K562 (cell line): ENCODE results near the gene FXYD4. TPM values are rescaled to one million over a fixed set of nuclear protein-coding genes. Genes with fewer than 3 reads are reported as not detected.

Experiments used
- ATAC-seq: fragments of 200-7000 bp; cut with Tn5 transposase; 3 replicates; pipeline ENCODE4 v1.9.1; 2020; ENCODE audit warnings: moderate library complexity
- BruUV-seq: library from RNA; stranded (reverse); fragments of 400-500 nt; replicated peaks from 2 replicates; lab custom pipeline; 2021; lab: Mats Ljungman, UMichigan
- CTCF ChIA-PET: fragments of 300-600 bp; formaldehyde crosslinking; extraction: SDS; loops from one replicate; lab custom pipeline; 2021; ENCODE audit warnings: low intra/inter-chr PET ratio; lab: Yijun Ruan, JAX
- POLR2A ChIA-PET: fragments of 300-600, 350-650 bp; sonication (Branson Sonifier 250); formaldehyde crosslinking; extraction: SDS; loops from one replicate; lab custom pipeline; 2021; ENCODE audit warnings: antibody characterized with exemption, inconsistent platforms; lab: Yijun Ruan, JAX
- DNase-seq, 4 experiments: peaks; one replicate each; pipeline versions ENCODE4 v3.0.0 to v3.0.0-alpha.2; 2011 to 2018; ENCODE audit warnings: low spot score in 3 of 4, mixed read lengths in 3 of 4; ENCODE audit errors: extremely low read depth in 1 of 4
- FAIRE-seq: peaks from 2 replicates; lab custom pipeline; 2011; peaks lifted over from hg19 to GRCh38; lab: Jason Lieb, UNC
- H2AFZ ChIP-seq: 2 replicates; pipeline ENCODE4 v1.6.0; 2011; ENCODE audit warnings: low read depth, low read length, control low read depth, inconsistent platforms
- H3K27ac ChIP-seq: fragments of 200-600 bp; 3 replicates; pipeline ENCODE4 v1.8.0; 2011; ENCODE audit warnings: low read depth, mild to moderate bottlenecking, control low read depth, inconsistent platforms, low read length, moderate library complexity, mixed read lengths; ENCODE audit errors: extremely low read depth
- H3K27me3 ChIP-seq, 2 experiments: fragments of 300-600 bp in 1 of 2; 2 replicates in 1 of 2; 3 replicates in 1 of 2; pipeline versions ENCODE4 v1.6.0 to v1.8.0; 2011; ENCODE audit warnings: inconsistent platforms in 2 of 2, low read length in 2 of 2, mild to moderate bottlenecking in 1 of 2, mixed read lengths in 1 of 2, moderate library complexity in 1 of 2; ENCODE audit not compliant: control insufficient read depth in 2 of 2, insufficient read depth in 2 of 2
- H3K36me3 ChIP-seq: fragments of 300-600 bp; 3 replicates; pipeline ENCODE4 v1.8.0; 2011; ENCODE audit warnings: mild to moderate bottlenecking, low read length, inconsistent platforms; ENCODE audit not compliant: control insufficient read depth, insufficient read depth
- H3K4me1 ChIP-seq, 2 experiments: fragments of 200-600 bp in 1 of 2; replicated peaks in 1 of 2; 2 replicates in 1 of 2; 3 replicates in 1 of 2; pipeline versions ENCODE4 v1.5.1 to v1.8.0; 2011; ENCODE audit warnings: inconsistent platforms in 2 of 2, low read length in 2 of 2, mild to moderate bottlenecking in 1 of 2, mixed read lengths in 1 of 2, moderate library complexity in 1 of 2; ENCODE audit not compliant: control insufficient read depth in 2 of 2, insufficient read depth in 2 of 2
- H3K4me2 ChIP-seq: 2 replicates; pipeline ENCODE4 v1.6.1; 2011; ENCODE audit warnings: low read length, control low read depth, inconsistent platforms, mixed read lengths; ENCODE audit not compliant: insufficient read depth
- H3K4me3 ChIP-seq: fragments of 200-600 bp; sonication (generic), shearing (Covaris generic); 2 replicates; pipeline ENCODE4 v1.5.1; 2016; ENCODE audit warnings: control low read depth, inconsistent platforms
- H3K79me2 ChIP-seq: fragments of 200-600 bp; 3 replicates; pipeline ENCODE4 v1.8.0; 2011; ENCODE audit warnings: low read length, inconsistent platforms; ENCODE audit not compliant: control insufficient read depth, insufficient read depth
- H3K9ac ChIP-seq, 2 experiments: 2 replicates each; pipeline versions ENCODE4 v1.6.0 to v1.6.1; 2011; ENCODE audit warnings: low read depth in 2 of 2, low read length in 2 of 2, control low read depth in 1 of 2, inconsistent platforms in 1 of 2, mild to moderate bottlenecking in 1 of 2, mixed read lengths in 1 of 2; ENCODE audit not compliant: insufficient read depth in 1 of 2
- H3K9me1 ChIP-seq: one replicate; pipeline ENCODE4 v1.6.0; 2011; ENCODE audit warnings: inconsistent platforms, mild to moderate bottlenecking, low read length, moderate library complexity; ENCODE audit not compliant: control insufficient read depth, insufficient read depth
- H3K9me3 ChIP-seq: replicated peaks from 2 replicates; pipeline ENCODE4 v1.5.1; 2011; ENCODE audit warnings: low read depth, low read length, inconsistent platforms; ENCODE audit not compliant: control insufficient read depth, insufficient read depth
- H4K20me1 ChIP-seq: replicated peaks from 2 replicates; pipeline ENCODE4 v1.6.1; 2011; ENCODE audit warnings: low read length, inconsistent platforms, mixed read lengths; ENCODE audit not compliant: control insufficient read depth, insufficient read depth
- CCNT2 ChIP-seq: IDR thresholded peaks from 2 replicates; pipeline ENCODE4 v1.6.1; 2011; ENCODE audit warnings: borderline replicate concordance, low read depth, mild to moderate bottlenecking, moderate library complexity, mixed read lengths, low read length; ENCODE audit not compliant: insufficient read length; ENCODE audit errors: extremely low read depth
- DLX4 ChIP-seq: fragments of 250-450 bp; sonication (Bioruptor Pico); IDR thresholded peaks from 2 replicates; pipeline ENCODE4 v1.6.1; 2021; ENCODE audit warnings: mild to moderate bottlenecking
- EGR1 ChIP-seq: fragments of 450-650 bp; conservative IDR thresholded peaks from 2 replicates; pipeline ENCODE4 v1.6.1; 2017; ENCODE audit warnings: mild to moderate bottlenecking
- FIP1L1 ChIP-seq: fragments of 200-400 bp; formaldehyde crosslinking; IDR thresholded peaks from 2 replicates; pipeline ENCODE4 v1.6.1; 2018; ENCODE audit warnings: mild to moderate bottlenecking, low read depth, low read length; ENCODE audit not compliant: poor library complexity, severe bottlenecking
- HNRNPK ChIP-seq: fragments of 200-400 bp; formaldehyde crosslinking; IDR thresholded peaks from one replicate; pipeline ENCODE4 v1.6.1; 2018; ENCODE audit warnings: mild to moderate bottlenecking, low read depth, low read length; ENCODE audit not compliant: poor library complexity, severe bottlenecking
- ILF3 ChIP-seq: fragments of 450-650 bp; IDR thresholded peaks from 2 replicates; pipeline ENCODE4 v1.6.1; 2018; ENCODE audit warnings: antibody characterized with exemption, mild to moderate bottlenecking, moderate library complexity, borderline replicate concordance
- KDM5B ChIP-seq: fragments of 200-600 bp; sonication (generic); IDR thresholded peaks from 2 replicates; pipeline ENCODE4 v1.6.1; 2012; ENCODE audit warnings: low read depth, mild to moderate bottlenecking, moderate library complexity, low read length, control low read depth, inconsistent platforms; ENCODE audit not compliant: insufficient replicate concordance
- MEIS2 ChIP-seq: fragments of 450-650 bp; IDR thresholded peaks from 2 replicates; pipeline ENCODE4 v1.6.1; 2014; ENCODE audit warnings: mild to moderate bottlenecking; ENCODE audit not compliant: partially characterized antibody
- NBN ChIP-seq: fragments of 450-650 bp; IDR thresholded peaks from 2 replicates; pipeline ENCODE4 v1.6.1; 2016; ENCODE audit warnings: low read depth, mild to moderate bottlenecking
- NRF1 ChIP-seq, 2 experiments: fragments of 450-650 bp; IDR thresholded peaks in 1 of 2; conservative IDR thresholded peaks in 1 of 2; 2 replicates each; pipeline ENCODE4 v1.6.1; 2014; ENCODE audit warnings: mild to moderate bottlenecking in 2 of 2
- POU5F1 ChIP-seq: fragments of 150-350 bp; IDR thresholded peaks from 2 replicates; pipeline ENCODE4 v1.6.1; 2014; ENCODE audit warnings: borderline replicate concordance, low read length, low read depth, mild to moderate bottlenecking; ENCODE audit not compliant: partially characterized antibody
- RAD21 ChIP-seq, 2 experiments: fragments of 250-450 bp in 1 of 2; fragments of 450-650 bp in 1 of 2; sonication (Bioruptor Pico) in 1 of 2; formaldehyde crosslinking in 1 of 2; IDR thresholded peaks in 1 of 2; conservative IDR thresholded peaks in 1 of 2; 2 replicates each; pipeline versions ENCODE4 v1.4.0 to v1.8.0; 2020 to 2022; ENCODE audit warnings: mild to moderate bottlenecking in 2 of 2, moderate library complexity in 1 of 2
- SIN3A ChIP-seq, 2 experiments: fragments of 150-350 bp in 1 of 2; IDR thresholded peaks; 2 replicates each; pipeline ENCODE4 v1.6.1; 2011 to 2016; ENCODE audit warnings: borderline replicate concordance in 2 of 2, low read depth in 2 of 2, low read length in 2 of 2, mild to moderate bottlenecking in 2 of 2, moderate library complexity in 2 of 2; ENCODE audit not compliant: control insufficient read depth in 1 of 2
- ZBTB12 ChIP-seq: fragments of 250-450 bp; sonication (Bioruptor Pico); IDR thresholded peaks from 2 replicates; pipeline ENCODE4 v1.4.0; 2020
- ZBTB9 ChIP-seq: fragments of 450-650 bp; formaldehyde crosslinking; IDR thresholded peaks from 2 replicates; pipeline ENCODE4 v1.4.0; 2020; ENCODE audit warnings: mild to moderate bottlenecking, moderate library complexity
- ZKSCAN1 ChIP-seq: fragments of 150-350 bp; IDR thresholded peaks from 2 replicates; pipeline ENCODE4 v1.6.1; 2016; ENCODE audit warnings: low read depth, low read length
- WGBS: fragments of 100-300 bp; shearing (Covaris generic); methylation state at CpG from one replicate; pipeline ENCODE4 v1.1.6; 2016; ENCODE audit warnings: low coverage, mixed read lengths; ENCODE audit not compliant: insufficient coverage; ENCODE audit errors: missing lambda C conversion rate; 5-methylcytosine and 5-hydroxymethylcytosine counted together
- in situ Hi-C: fragments of 300-500 bp; cut with MboI; formaldehyde crosslinking; loops from 4 replicates; pipeline ENCODE4 v1.15.0; 2018; ENCODE audit warnings: inconsistent platforms, mixed read lengths
- intact Hi-C: fragments of 100-400 bp; cut with micrococcal nuclease; formaldehyde crosslinking; loops from 2 replicates; pipeline ENCODE4 v1.14.2; 2022
- polyA plus RNA-seq, 8 experiments: library from polyadenylated mRNA; depleted of rRNA in 4 of 8; stranded (reverse) in 5 of 8; unstranded in 3 of 8; fragments of >200 nt; fragmentation: Nextera tagmentation in 2 of 8; fragmentation: Illumina TruSeq in 1 of 8; extraction: Ambion mirVana in 2 of 8; extraction: Trizol in 1 of 8; gene quantifications; 2 replicates each; pipeline versions ENCODE4 v1.2.1 to v1.2.3, GENCODE V29; 2011 to 2014; ENCODE audit warnings: inconsistent platforms in 1 of 8, missing spikeins in 1 of 8
- total RNA-seq, 7 experiments: library from RNA; depleted of rRNA in 6 of 7; stranded (reverse); fragments of >200 nt in 6 of 7; fragmentation: Illumina TruSeq in 2 of 7; extraction: Trizol in 2 of 7; gene quantifications; 2 replicates each; pipeline versions ENCODE4 v1.2.1 to v1.2.3, GENCODE V29; 2011 to 2021; ENCODE audit warnings: low replicate concordance in 1 of 7

The FXYD4 gene
- total and polyA plus RNA-seq, 9 of the 15 experiments (the other 6 are each of a cell fraction or from before 2014, with no cell fraction given) = not detected

GRCh38 chr10:43394868-43395267 lies 23.4 kb downstream of the FXYD4 start (continued):
- TF ChIP-seq SIN3A (IDR thresholded peaks at IDR 0.05; ENCODE audit: borderline replicate concordance in 2 of 2, control insufficient read depth in 1 of 2, low read depth in 2 of 2, low read length in 2 of 2) = 0 out of 4 replicates have a peak, but pooled peaks of 1 of the 2 experiments have one; percentile 21
- no peak for TF ChIP-seq NBN
- TF ChIP-seq HNRNPK = no peak
- 0 out of 2 replicates have a peak, but pooled peaks have one; percentile 10 for TF ChIP-seq ILF3
- no peak for TF ChIP-seq DLX4 (CRISPR knock-in tag)
- no peak for TF ChIP-seq KDM5B

DNA sequence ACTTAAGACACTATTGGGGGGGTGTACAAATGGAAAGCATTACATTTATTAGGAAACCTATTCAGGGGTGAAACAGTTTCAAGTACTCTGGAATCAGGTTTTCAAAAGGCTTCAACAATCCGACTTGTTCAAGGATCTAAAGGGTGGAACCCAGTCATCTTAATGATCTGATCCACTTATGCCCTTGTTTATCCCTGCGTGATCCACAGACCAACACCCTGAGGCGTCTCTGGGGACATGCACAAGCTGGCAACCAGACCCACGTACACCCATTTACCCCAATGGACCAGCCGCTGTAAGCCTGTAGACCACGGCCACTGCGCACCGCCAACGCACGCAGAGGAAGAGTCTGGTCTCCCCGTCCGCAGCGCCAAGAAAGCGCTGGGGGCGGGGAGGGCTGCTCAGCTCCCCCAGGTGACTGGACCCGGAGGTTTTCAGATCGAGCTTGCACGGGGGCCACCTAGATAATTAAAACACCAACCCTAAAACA lies 24.2 kb downstream of the FXYD4 start:
- WGBS = 2% methylated on average over 18 of the region's 18 CpGs
- Histone ChIP-seq H3K27me3 (no peaks in the 10 kb centered on the region), H4K20me1 (peaks cover 69% of the 10 kb centered on the region), H3K27ac (peak overlapping the region; percentile 96), H2AFZ (no peak overlapping the region), H3K9me1 (peaks cover 6% of the 10 kb centered on the region), H3K4me2 (peak overlapping the region; percentile 89), H3K4me3 (peak overlapping the region; percentile 65), H3K36me3 (peaks cover 85% of the 10 kb centered on the region), H3K4me1 (peaks cover 56 to 57% of the 10 kb centered on the region in 2 experiments; a peak in 4 of 5 replicates), H3K9ac (peak overlapping the region; percentile 96 to 97), H3K9me3 (no peaks in the 10 kb centered on the region), H3K79me2 (peaks cover 97% of the 10 kb centered on the region)
- in situ Hi-C loops (loop anchor here (5.0 kb wide), 1 partner anchor 57 kb away; no protein-coding TSS in a partner anchor), intact Hi-C loops (loop anchor here (2.0 to 5.0 kb wide), 2 partner anchors 41 to 48 kb away; partner anchors contain the start of gene ZNF487)
- ATAC-seq (peak; percentile 16), DNase-seq (peak in 3 of 4 experiments; percentile 58 to 80 (median 60)), FAIRE-seq (no peak)
- BruUV-seq = no TSS peak
- CTCF ChIA-PET = interaction anchor here (0.5 kb wide), 1 partner anchor 47 kb away, joined by 6 read pairs; no protein-coding TSS in a partner anchor
- POLR2A ChIA-PET = interaction anchor here (0.6 to 5.3 kb wide), 15 partner anchors 11 to 1378 kb away, joined by 3 to 73 read pairs (median 4); partner anchors contain the start of genes HNRNPF and ZNF487
- TF ChIP-seq POU5F1 (no peak), ZBTB9 (peak; percentile 32; the same call in 1 of the 2 replicates), NRF1 (conservative IDR thresholded peaks at IDR 0.05 in 1 of 2, IDR thresholded peaks at IDR 0.05 in 1 of 2) (peak; percentile 68 to 75), ZBTB12 (CRISPR knock-in tag) (no peak), EGR1 (peak; percentile 82), ZKSCAN1 (peak; percentile 45; the same call in 1 of the 2 replicates), FIP1L1 (peak; percentile 22), CCNT2 (peak; percentile 13), MEIS2 (no peak), RAD21 (CRISPR knock-in tag; conservative IDR thresholded peaks at IDR 0.05 in 1 of 2, IDR thresholded peaks at IDR 0.05 in 1 of 2) (0 out of 4 replicates have a peak, but pooled peaks of 1 of the 2 experiments have one; percentile 20)
